IPS-18c (cell line): Measurements from ENCODE around the gene PAX6.
A peak's percentile ranks its signal among the peaks of the same experiment; 100 is the strongest.

Experiments
- H3K4me3 ChIP-seq: 2 replicates; pipeline ENCODE4 v1.7.0; 2013; ENCODE audit warnings: low read depth, mild to moderate bottlenecking, low read length, moderate library complexity; ENCODE audit not compliant: insufficient read depth
- H3K9me3 ChIP-seq: one replicate; pipeline ENCODE4 v1.6.1; 2013; ENCODE audit warnings: mild to moderate bottlenecking, low read length, moderate library complexity; ENCODE audit not compliant: control insufficient read depth, insufficient read depth

Gene PAX6

GRCh38 chr11:31824332-31824878 lies 13.3 kb upstream of the PAX6 start:
- Histone ChIP-seq H3K4me3 (peak overlapping the region; percentile 2), H3K9me3 (no peaks in the 10 kb centered on the region)

DNA sequence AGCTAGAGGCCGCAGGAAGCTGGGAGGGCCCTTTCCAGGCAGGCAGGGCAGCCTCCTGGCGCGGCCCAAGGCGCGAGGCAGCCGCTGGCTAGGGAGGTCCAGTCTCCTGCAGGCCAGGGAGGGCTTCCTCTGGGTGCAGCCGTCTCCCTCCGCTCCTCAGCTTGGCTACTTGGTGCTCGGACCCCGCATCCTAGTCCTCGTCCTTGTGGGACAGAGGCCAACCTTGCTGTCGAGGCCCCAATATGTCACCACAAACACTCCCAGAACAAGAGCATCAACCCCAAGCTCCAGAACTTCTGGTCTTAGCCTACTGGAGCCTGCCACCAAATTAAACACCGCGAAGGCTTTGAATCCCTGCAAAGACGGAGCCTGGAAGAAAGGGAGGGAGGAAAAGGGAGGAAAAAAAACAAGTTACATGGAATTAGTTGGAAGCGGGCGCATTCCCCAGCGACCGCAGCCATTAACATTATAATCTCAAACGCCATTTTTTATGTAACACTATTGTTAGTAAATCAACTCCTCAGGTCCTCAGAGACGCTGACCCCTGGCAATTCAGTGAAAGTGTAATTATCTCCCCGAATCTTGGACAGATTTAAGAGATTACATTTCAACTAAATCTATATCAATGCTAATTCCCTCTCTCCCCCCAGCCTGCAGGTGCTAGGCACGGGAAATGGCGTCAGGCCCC lies 12.7 kb upstream of the PAX6 start:
- Histone ChIP-seq H3K9me3 (no peaks in the 10 kb centered on the region), H3K4me3 (peak overlapping the region; percentile 2)

DNA sequence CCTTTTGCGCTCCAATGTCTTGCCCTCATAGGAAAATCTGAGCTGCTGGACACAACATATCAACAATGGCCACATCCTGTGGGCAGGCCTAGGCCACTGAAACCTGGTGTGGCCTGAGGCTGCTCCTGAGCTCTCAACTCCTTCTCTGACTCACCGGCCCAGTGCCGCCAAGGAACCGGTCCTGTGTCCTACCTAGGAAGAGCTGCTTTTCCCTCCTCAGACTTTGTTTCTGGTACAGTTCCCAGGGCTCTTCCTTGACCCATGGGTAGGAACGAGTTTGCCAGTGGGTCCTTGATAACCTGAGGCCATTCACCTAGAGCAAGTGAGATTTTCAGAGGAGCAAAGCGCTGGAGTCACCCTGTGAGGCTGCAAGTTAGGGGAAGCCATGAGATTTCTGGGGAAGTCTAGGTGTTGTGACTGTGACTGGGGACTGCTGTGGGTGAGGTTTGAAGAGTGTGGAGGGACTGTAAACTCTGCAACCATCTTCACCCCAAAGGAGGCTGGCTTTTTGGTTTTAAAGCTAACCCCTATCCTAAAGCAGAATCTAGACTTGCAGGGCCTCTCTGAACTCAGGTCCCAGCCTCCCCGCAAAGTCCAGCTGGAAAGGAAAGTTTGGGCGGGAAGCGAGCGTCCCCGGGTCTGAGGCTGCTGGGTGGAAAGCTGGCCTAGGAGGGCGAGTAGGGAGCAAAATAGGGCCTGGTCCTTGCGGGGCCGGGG lies 12.0 kb upstream of the PAX6 start:
- no peak overlapping the region for H3K4me3 ChIP-seq
- H3K9me3 ChIP-seq, result no peaks in the 10 kb centered on the region

- no peaks in the 10 kb centered on the region for H3K9me3 ChIP-seq
These were observed 11.2 kb upstream of the PAX6 start for GRCh38 chr11:31822175-31822926.

DNA sequence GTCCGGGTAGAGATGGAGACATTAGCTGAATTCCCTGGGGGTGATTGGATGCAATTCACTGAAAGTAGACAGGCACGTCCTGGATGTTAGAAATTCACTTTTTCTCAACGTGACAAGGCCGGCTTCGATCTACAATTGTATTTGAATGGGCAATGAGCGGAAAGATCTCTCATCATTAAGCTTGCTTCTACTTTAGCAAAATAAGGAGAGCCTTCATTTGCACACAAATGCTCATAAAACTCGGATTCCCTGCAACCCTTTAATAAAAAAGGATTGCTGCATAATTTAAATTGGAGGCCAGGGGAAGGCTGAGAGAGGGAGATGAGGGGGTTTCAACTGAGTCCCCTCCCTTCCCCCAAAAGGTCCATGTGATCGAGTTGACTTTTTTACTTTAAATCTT lies 10.6 kb upstream of the PAX6 start:
- no peaks in the 10 kb centered on the region for H3K9me3 ChIP-seq
- no peak overlapping the region for H3K4me3 ChIP-seq

More at GRCh38 chr11:31822175-31822926, 11.2 kb upstream of the PAX6 start:
- H3K4me3 ChIP-seq, result no peak overlapping the region

- Histone ChIP-seq H3K9me3 (no peaks in the 10 kb centered on the region), H3K4me3 (no peak overlapping the region)
These were observed 10.2 kb upstream of the PAX6 start for GRCh38 chr11:31821235-31821764.

- Histone ChIP-seq H3K4me3 (peak overlapping the region; percentile 50), H3K9me3 (no peaks in the 10 kb centered on the region)
These were observed 9.3 kb upstream of the PAX6 start for GRCh38 chr11:31820438-31820818.

GRCh38 chr11:31819621-31820437 lies 8.7 kb upstream of the PAX6 start:
- Histone ChIP-seq H3K9me3 (no peaks in the 10 kb centered on the region), H3K4me3 (peak overlapping the region; percentile 50)

DNA sequence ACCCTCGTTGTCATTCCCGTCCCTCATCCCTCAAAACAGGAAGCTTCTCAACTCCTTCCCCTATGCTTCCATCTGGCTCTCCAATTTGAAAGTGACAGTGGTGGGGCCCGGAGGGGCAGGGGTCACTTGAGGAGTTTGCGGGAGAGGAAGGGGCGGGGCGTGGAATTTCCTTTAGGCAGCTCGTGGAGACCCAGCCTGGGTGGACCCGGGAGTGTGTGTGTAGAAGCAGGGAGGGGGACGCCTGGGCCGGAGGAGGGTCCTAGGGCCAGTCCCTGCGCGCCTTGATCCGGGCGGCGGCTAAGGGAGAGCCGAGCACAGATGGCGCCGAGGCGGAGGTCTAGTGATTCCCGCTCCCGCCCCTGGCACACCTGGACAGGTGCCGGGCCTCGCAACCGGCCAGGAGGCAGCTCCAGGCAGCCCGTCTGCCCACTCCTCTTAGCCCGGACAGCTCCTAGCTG lies 7.8 kb upstream of the PAX6 start:
- no peak overlapping the region for H3K4me3 ChIP-seq
- H3K9me3 ChIP-seq, result no peaks in the 10 kb centered on the region

DNA sequence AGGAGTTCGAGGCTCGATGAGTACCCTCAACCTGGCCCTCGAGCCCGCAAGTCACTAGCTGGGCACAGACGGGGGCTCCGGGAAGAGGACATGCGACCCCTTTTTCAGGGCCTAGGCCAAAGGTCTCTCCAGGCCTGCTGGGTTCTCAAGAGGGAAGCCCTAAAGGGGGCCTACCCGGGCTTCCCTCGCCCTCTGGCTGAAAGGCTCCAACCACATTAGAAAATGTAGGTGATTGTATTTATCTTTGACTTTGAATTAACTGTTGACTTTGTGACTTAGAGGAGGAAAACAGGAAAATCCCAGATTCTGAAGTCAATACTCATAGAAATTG lies 7.3 kb upstream of the PAX6 start:
- peak overlapping the region; percentile 53; the same call in 1 of the 2 replicates for H3K4me3 ChIP-seq
- no peaks in the 10 kb centered on the region for H3K9me3 ChIP-seq

GRCh38 chr11:31817621-31818424 lies 6.7 kb upstream of the PAX6 start:
- Histone ChIP-seq H3K4me3 (peak overlapping the region; percentile 53; the same call in 1 of the 2 replicates), H3K9me3 (no peaks in the 10 kb centered on the region)

- peak overlapping the region; percentile 53 for H3K4me3 ChIP-seq
These were observed 6.0 kb upstream of the PAX6 start for GRCh38 chr11:31817054-31817620.

DNA sequence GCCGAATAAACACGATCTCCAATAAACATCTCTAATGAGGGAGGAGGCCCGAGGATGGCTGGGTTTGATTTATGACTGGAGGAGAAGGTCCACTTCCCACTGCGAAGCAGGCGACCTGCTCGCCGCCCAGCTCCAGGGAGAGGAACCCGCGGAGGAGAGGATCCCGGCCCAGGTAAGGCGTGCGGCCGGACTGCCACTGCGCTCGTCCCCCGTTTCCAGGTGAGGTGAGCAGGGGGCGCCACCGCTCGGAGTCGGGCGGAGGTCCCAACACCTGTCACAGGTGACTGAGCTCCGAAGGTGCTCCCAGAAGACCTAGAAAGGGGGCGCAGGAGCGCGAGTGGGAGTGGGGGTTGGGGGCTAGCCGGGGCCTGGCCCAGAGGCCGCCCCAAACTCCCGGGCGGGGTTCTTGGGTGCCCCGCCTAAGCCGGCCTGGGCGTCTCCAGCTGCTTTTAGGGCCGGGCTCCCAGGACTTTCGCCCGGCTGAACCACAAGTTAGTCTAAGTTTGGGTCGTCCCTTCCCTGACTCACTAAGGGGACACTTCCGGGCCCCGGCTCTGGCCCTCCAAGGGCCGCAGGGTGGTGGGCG lies 5.4 kb upstream of the PAX6 start:
- Histone ChIP-seq H3K9me3 (no peaks in the 10 kb centered on the region), H3K4me3 (peak overlapping the region; percentile 53; the same call in 1 of the 2 replicates)

More at GRCh38 chr11:31817054-31817620, 6.0 kb upstream of the PAX6 start:
- no peaks in the 10 kb centered on the region for H3K9me3 ChIP-seq

DNA sequence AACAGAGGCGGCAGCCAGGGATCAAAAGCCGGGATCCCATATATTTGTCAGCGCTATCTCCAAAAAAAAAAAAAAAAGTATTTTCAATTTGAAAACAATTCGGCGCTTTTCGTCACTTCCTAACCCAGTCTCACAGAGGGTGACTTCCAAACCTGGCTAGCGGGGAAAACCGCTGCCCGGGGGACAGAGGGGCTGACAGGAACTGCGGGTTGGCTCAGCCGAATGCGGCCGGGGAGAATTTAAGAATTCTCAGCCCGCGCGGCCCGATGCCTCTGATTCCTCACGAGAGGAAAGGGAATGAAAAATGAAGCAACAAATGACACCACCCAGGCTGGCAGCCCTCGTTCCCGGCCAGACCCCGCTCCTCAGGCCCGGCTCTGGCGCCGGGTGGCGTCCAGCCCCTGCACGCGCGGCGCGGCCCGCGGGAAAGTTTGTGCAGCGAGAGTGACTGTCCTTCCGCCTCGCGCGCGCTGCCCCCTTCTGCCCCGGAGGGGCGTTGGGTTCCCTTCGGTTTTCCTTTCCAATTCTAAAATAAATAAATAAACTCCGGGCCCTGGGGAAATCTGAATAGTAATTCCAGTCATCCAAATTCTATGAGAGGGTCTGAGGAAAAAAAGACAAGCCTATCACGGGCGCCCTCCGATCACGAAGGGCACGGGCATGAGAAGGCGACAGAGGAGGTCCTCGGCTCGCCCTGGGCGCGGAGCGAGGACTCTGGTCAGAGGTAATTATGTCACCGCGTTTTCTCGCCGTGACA lies 4.8 kb upstream of the PAX6 start:
- Histone ChIP-seq H3K4me3 (peak overlapping the region; percentile 15; the same call in 1 of the 2 replicates), H3K9me3 (no peaks in the 10 kb centered on the region)
